Measurements from ENCODE around the gene TEX47. TPM values are rescaled to one million over a fixed set of nuclear protein-coding genes. Genes with fewer than 3 reads are reported as not detected.

TEX47 gene
- total RNA-seq: not detected

GRCh38 chr7:88795553-88795952 is at the start of gene TEX47:
TSS of gene TEX47 (minus strand) at chr7:88795737. CDS start at chr7:88794942, 795 bp downstream.
- TF ChIP-seq CTCF (IDR thresholded peaks at IDR 0.05) (no peak), POLR2A (IDR thresholded peaks at IDR 0.05) (no peak)
- H3K4me3 ChIP-seq (ENCODE audit: low read depth, poor library complexity, severe bottlenecking): no peak within 1 kb of the TSS
- no peak for DNase-seq (ENCODE audit: low spot score in 2 of 2)
- intact Hi-C loops (cut with DNase I; ENCODE audit: low total_unique reads): no loop called here
- 58 to 63% methylated on average over 7 of the region's 7 CpGs for WGBS, 2 donors

- TF ChIP-seq POLR2A (IDR thresholded peaks at IDR 0.05): no peak
- TF ChIP-seq CTCF (IDR thresholded peaks at IDR 0.05): no peak
- WGBS, 2 donors: 91 to 93% methylated on average over 12 of the region's 12 CpGs
- intact Hi-C loops (cut with DNase I; ENCODE audit: low total_unique reads): no loop called here
- no peak overlapping the region for H3K4me3 ChIP-seq (ENCODE audit: low read depth, poor library complexity, severe bottlenecking)
- no peak for DNase-seq (ENCODE audit: low spot score in 2 of 2)
Measured at GRCh38 chr7:88845091-88845490, 49.6 kb upstream of the TEX47 start.

GRCh38 chr7:88842201-88842600 is 46.7 kb upstream of the TEX47 start:
- DNase-seq (ENCODE audit: low spot score in 2 of 2): no peak

GRCh38 chr7:88835147-88835728 is 39.7 kb upstream of the TEX47 start:
- H3K4me3 ChIP-seq (ENCODE audit: low read depth, poor library complexity, severe bottlenecking): no peak overlapping the region
- 30 to 39% methylated on average over 3 of the region's 3 CpGs for WGBS, 2 donors
- no peak for TF ChIP-seq POLR2A (IDR thresholded peaks at IDR 0.05)
- no peak for TF ChIP-seq CTCF (IDR thresholded peaks at IDR 0.05)
- no peak for DNase-seq (ENCODE audit: low spot score in 2 of 2)
- intact Hi-C loops (cut with DNase I; ENCODE audit: low total_unique reads): no loop called here

More at GRCh38 chr7:88842201-88842600, 46.7 kb upstream of the TEX47 start:
- intact Hi-C loops (cut with DNase I; ENCODE audit: low total_unique reads): no loop called here
- H3K4me3 ChIP-seq (ENCODE audit: low read depth, poor library complexity, severe bottlenecking): no peak overlapping the region
- no peak for TF ChIP-seq CTCF (IDR thresholded peaks at IDR 0.05)
- no peak for TF ChIP-seq POLR2A (IDR thresholded peaks at IDR 0.05)

GRCh38 chr7:88826222-88826621 is 30.7 kb upstream of the TEX47 start:
- DNase-seq (ENCODE audit: low spot score in 2 of 2): no peak
- WGBS, 2 donors: 71 to 80% methylated on average over 3 of the region's 3 CpGs
- intact Hi-C loops (cut with DNase I; ENCODE audit: low total_unique reads): no loop called here
- TF ChIP-seq POLR2A (IDR thresholded peaks at IDR 0.05) (no peak), CTCF (IDR thresholded peaks at IDR 0.05) (no peak)
- H3K4me3 ChIP-seq (ENCODE audit: low read depth, poor library complexity, severe bottlenecking): no peak overlapping the region

- no peak for DNase-seq (ENCODE audit: low spot score in 2 of 2)
- H3K4me3 ChIP-seq (ENCODE audit: low read depth, poor library complexity, severe bottlenecking): no peak overlapping the region
- TF ChIP-seq CTCF (IDR thresholded peaks at IDR 0.05): no peak
- TF ChIP-seq POLR2A (IDR thresholded peaks at IDR 0.05): no peak
- intact Hi-C loops (cut with DNase I; ENCODE audit: low total_unique reads): no loop called here
Measured at GRCh38 chr7:88818552-88818951, 23.0 kb upstream of the TEX47 start.

Data from lower leg skin (tissue), 4 donors.